WTC11 (cell line): ENCODE data around the gene WNT9B.

Source experiments
- ELF4 ChIP-seq: sonication (generic); formaldehyde crosslinking; IDR thresholded peaks from 2 replicates; pipeline ENCODE4 v1.8.1; 2022; ENCODE audit warnings: low read depth, mild to moderate bottlenecking, moderate library complexity, missing genetic modification reagents
- ZNF232 ChIP-seq: sonication (generic); formaldehyde crosslinking; IDR thresholded peaks from 2 replicates; pipeline ENCODE4 v1.8.0; 2022; ENCODE audit warnings: mild to moderate bottlenecking, missing genetic modification reagents

- TF ChIP-seq ELF4 (CRISPR knock-in tag) (no peak), ZNF232 (CRISPR knock-in tag) (no peak)
Measured at GRCh38 chr17:46818929-46819859, 32.2 kb upstream of the WNT9B start.
